Limb (tissue), 2 donors: Measurements from ENCODE around the gene CABP7.

ENCODE experiments used
- DNase-seq, 2 donors: peaks; one replicate each; pipeline ENCODE4 v3.0.0-alpha.2; 2016; ENCODE audit errors: extremely low spot score in 2 of 2

Gene CABP7

GRCh38 chr22:29772170-29772641 is 52.4 kb downstream of the CABP7 start:
- no peak for DNase-seq

- no peak for DNase-seq
These were observed 53.4 kb downstream of the CABP7 start for GRCh38 chr22:29773233-29773632.

- no peak for DNase-seq
These were observed 60.4 kb downstream of the CABP7 start for GRCh38 chr22:29780220-29780619.

GRCh38 chr22:29780748-29781676 is 61.2 kb downstream of the CABP7 start:
- DNase-seq = no peak
